Stimulated activated CD8-positive, alpha-beta memory T cell treated with anti-CD3 and anti-CD28 coated beads, Interleukin-4, amount 100 ng/mL, for 4 hours (primary cell): ENCODE measurements around the gene SNX5.
"Not testable (repeated sequence)": the region's sequence is repeated elsewhere in the genome, so short reads cannot be mapped to it uniquely, and the experiment has no call there.

Source experiments
- DNase-seq, 2 donors: peaks; one replicate each; pipeline ENCODE4 v3.0.0-alpha.2; 2020; ENCODE audit warnings: low read depth in 2 of 2, low spot score in 1 of 2

Gene SNX5

DNA sequence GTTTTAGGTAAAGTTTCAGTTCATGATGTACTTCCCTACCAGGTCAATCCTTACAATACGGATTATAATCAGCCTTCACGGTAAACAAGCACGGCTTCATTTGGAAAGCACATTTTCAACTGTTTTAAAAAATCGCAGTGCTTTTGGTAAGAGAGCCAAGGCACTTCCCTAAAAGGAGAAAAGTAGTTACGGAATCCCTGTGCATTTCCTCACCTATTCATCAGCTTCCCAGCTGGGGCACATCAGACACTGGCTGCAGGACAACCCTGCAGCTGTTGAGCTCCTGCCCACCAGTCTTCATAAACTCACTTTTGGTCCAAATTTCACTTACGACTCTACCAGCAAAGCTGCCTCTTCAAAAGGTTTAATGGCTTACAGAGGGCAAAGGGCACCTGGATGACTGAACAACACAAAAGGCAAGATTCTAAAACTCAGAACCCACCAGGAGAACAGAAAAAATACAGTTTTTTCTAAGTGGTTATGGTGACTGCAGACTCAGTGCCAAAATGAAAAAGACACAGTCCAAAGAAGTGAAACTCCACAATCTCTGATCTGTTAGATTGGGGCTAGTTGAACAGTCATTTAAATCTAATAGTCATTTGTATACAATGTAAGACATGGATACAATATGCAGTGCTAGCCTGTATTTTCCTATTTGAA is 7.5 kb downstream of the SNX5 start:
- no peak for DNase-seq

GRCh38 chr20:17960400-17960885 is 8.2 kb downstream of the SNX5 start:
- not testable (repeated sequence) for DNase-seq

DNA sequence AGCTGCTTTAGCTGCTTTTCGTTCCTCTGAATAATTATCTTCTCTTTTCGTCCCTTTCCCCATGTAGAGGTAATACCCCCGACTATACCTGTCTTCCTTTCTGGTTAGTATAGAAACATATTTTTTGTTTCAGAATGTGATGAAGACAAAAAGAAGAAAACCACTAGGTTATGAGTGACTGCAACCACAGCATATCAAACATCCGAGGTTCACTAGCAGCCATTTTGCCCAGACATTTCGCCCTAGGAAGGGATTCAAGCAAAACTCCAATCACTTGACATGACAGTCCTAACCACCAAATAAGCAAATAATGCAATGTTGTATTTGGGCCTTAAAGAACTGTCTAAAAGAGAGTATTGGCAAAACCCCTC is 9.4 kb downstream of the SNX5 start:
- no peak for DNase-seq

GRCh38 chr20:17958373-17959256 is 10.0 kb downstream of the SNX5 start:
- no peak for DNase-seq

DNA sequence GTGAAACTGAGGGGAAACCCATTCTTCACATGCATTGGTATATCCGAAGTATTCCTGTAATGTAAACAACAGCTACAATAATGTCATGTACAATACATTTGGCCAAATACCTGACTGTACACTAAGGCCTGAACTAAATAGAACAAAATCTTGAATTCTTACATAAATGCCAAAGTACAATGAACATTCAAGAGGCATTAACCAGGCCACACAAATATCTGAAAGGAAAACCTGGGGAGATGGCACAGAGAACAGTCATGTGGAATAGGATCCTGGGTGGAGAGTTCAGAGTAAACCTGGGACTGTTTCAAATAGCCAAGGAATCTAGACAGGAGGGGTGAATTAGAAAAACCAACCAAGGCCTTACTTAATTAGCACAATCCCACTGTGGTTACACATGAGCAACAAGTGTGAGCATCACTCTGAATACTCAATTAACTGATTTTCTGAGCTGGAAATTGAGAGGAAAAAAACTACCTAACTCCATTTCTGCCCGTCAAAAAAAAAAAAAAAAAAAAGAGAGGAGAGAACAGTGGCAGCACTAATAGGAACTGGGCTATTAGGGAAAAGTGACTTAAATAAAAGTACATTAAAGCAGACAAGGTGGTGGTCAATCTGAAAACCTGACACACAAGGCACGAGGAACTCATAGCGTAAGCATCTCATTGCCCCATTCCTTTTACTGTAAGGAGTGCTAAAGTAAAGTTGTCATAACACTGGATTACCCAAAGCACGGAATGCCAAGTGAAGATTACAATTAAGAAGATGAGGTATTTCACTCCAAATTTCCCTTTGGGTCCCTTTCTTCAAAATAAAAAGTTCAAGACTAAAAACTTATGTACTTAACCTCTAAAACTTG is 10.9 kb downstream of the SNX5 start:
- DNase-seq = no peak

GRCh38 chr20:17956099-17956685 is 12.4 kb downstream of the SNX5 start:
- DNase-seq = no peak

GRCh38 chr20:17955302-17955701 is 13.3 kb downstream of the SNX5 start:
- DNase-seq = no peak

DNA sequence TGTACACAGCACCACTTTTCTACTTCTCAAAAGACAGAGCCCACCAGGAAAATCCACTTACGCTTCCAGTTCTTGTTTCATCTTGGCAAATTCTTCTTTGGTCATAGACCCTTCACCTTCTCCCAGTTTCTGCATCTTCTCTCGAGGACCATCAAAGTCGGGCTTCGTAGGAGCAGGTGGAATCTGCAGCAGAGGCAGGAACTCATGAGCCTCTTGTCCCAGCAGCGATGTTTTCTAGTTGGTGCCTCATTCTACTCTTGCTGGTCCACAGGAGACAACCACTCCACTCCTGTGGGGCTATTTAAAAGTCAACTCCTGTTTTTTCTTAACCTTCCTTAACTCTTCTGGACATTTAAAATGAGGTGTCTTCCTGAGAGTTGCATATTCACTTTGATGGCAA is 14.7 kb downstream of the SNX5 start:
- no peak for DNase-seq

DNA sequence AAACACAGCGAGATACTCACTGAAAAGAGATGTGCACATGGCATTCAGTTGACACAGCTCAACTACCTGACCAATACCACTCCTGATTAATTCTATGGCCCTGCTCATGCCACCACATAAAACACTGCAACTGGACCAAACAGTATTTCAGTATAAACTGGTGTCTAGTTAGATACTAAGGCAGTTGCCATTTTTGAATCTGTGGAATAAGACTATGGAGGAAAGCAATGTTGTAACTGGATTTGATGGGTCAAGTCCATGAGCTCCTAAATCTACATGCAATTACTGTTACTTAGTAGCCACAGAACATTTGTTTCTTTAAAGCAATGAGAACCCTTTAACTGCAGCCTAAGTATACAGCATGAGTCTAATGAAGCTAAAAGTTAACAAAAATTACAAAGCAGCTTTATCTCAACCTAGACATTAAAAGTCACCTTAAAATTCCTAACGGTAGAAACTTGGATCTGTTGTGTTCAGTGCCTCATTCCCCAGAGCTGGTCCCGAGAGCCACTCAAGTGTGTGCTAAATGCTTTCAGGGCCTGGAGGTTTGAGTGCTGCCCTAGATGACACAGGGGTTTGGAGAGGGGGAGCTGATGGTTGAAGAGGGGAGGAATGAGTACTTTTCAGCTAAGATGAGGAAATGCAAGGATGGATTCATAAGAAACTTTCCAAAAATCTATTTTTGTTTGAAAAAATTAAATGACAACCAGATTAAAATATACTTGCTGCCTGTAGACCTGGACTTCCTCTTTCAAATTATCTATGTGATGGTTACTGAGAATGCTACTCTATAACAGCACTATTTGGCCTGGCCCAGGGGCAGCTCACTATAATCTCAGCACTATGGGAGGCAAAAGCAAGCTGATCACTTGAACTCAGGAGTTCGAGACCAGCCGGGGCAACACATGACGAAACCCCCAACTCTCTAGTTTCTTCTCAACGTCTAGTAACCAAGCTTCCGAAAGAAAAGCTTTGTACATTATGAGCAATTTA is 15.6 kb downstream of the SNX5 start:
- DNase-seq = no peak

DNA sequence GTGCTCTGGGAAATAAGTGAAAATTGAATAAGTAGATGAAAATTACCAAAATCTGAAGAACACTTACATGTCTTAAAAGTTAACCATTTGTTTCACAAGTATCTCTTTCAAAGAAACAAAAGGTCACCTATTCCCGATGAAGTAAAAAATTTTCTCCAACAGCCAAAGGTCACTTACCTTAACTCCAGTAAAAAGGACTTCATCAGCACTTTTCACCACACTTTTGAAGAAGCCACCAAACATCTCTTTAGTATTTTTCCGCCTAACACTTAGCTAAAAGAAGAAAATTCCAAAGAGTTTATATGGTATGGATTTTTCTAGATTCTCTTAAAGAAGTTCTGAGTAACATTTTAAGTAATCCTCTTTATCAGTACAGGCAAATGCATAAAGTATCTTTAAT is 17.3 kb downstream of the SNX5 start:
- no peak for DNase-seq

DNA sequence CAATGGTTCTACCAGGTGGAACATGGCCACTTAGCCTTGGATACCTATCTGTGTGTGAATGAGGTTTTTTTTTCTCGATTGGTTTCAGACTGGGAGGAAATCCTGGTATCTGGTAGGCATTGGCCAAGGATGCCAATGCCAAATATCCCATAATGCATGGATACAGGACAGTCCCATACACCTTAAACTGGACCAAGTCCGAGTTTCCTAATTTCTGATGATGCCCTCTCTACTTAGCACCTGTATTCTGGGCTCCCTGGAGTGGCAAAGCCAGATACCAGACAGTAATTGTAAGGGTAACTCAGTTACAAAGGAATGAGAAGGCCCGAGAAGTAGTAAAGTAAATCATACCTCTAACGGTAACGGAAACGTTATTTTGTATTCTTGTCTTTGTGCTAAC is 17.9 kb downstream of the SNX5 start:
- DNase-seq = no peak

- DNase-seq = no peak
Measured at GRCh38 chr20:17949899-17950298, 18.7 kb downstream of the SNX5 start.

GRCh38 chr20:17948442-17948841 is 20.2 kb downstream of the SNX5 start:
- DNase-seq = no peak

- no peak for DNase-seq
Measured at GRCh38 chr20:17947474-17947815, 21.1 kb downstream of the SNX5 start.

DNA sequence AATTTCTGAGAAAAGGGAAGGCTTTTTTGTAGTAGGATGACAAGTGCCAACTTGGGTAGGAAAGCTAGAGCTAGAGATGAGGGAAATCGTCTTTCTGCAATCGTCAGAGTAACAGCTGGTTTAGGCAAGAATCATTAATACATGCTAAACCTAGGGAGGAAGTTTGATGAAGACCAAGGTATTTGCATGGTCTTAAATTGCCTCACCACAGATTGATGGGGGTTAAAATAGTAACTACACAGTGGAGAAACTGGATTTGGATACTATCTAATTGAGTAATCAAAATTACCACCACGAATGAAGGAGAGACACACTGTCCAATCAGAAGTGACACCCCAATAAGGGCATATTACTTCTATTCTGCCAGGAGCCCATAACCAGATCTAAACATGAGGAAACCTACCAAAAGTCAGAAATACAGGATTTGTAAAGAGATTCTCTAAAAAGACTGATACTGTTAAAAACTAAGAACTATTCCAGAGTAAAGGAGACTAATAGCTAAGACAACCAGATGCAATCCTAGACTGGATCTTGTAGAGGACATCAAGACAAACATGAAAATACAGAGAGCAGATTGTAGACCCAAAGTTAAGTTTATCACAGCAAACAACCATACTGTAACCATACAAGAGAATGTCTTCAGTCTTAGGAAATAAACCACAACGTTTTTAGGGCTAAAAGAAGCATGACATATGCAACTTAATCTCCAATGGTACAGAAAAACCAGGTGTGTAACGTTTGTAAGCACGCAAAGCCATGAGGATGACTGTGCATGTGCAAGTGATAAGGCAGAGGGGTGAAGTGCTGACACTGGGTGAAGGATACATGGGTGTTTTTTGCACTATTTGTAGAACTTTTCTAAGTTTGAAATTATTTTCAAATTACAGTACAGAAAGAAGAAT is 21.8 kb downstream of the SNX5 start:
- no peak for DNase-seq

DNA sequence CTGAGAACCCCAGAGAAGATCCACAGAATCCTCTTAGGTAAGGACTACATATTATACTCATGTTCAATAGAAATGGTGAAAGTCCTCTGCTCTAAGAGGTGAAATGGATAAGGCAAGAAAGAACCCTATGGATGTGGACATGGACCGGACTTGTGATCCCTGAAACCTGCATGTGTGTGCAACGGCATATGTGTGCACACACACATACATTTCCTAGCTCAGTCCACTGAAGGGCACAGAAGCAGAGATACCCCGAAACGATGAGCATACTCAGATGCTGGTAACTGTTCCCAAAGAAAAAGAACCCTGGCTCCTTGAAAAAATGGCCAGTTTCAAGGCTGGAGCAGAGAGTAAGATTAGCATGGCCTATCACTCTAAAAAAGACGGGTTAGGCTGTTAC is 22.6 kb downstream of the SNX5 start:
- DNase-seq = no peak

- DNase-seq = no peak
Measured at GRCh38 chr20:17944854-17945474, 23.6 kb downstream of the SNX5 start.

- DNase-seq = no peak
Measured at GRCh38 chr20:17943343-17943742, 25.3 kb downstream of the SNX5 start.

- DNase-seq = no peak
Measured at GRCh38 chr20:17941826-17942196, 26.8 kb downstream of the SNX5 start.
